Activated CD4-positive, alpha-beta T cell treated with anti-CD3 and anti-CD28 coated beads for 1 hour (primary cell): ENCODE results near the gene RSKR.
"Not testable (repeated sequence)": the region's sequence is repeated elsewhere in the genome, so short reads cannot be mapped to it uniquely, and the experiment has no call there.

Experiments used
- DNase-seq: peaks from one replicate; pipeline ENCODE4 v3.0.0-alpha.2; 2020

RSKR gene

GRCh38 chr17:28576758-28577465 is 37.1 kb downstream of the RSKR start, which contains the start of gene ALDOC:
TSS of gene ALDOC (minus strand) at chr17:28576895. CDS start at chr17:28575532, 1,363 bp downstream.
- peak; percentile 94 for DNase-seq

- DNase-seq, result not testable (repeated sequence)
Measured at GRCh38 chr17:28576016-28576415, 38.0 kb downstream of the RSKR start.

GRCh38 chr17:28575126-28575795 is 38.7 kb downstream of the RSKR start:
- DNase-seq, result no peak

GRCh38 chr17:28574526-28574925 is 39.5 kb downstream of the RSKR start:
- no peak for DNase-seq

- DNase-seq, result no peak
Measured at GRCh38 chr17:28573966-28574480, 40.0 kb downstream of the RSKR start.

- no peak for DNase-seq
Measured at GRCh38 chr17:28573521-28573920, 40.5 kb downstream of the RSKR start.

GRCh38 chr17:28573040-28573380 is 41.0 kb downstream of the RSKR start:
- DNase-seq, result no peak

GRCh38 chr17:28572259-28573039 is 41.5 kb downstream of the RSKR start:
- DNase-seq, result no peak

GRCh38 chr17:28571361-28572122 is 42.4 kb downstream of the RSKR start, which contains the start of gene PIGS:
TSS of gene PIGS (minus strand) at chr17:28571524. CDS start at chr17:28571496, 28 bp downstream.
- DNase-seq, result peak; percentile 85

GRCh38 chr17:28570716-28571360 is 43.1 kb downstream of the RSKR start:
- DNase-seq, result peak; percentile 31

GRCh38 chr17:28569446-28569845 is 44.5 kb downstream of the RSKR start:
- DNase-seq, result no peak

- no peak for DNase-seq
Measured at GRCh38 chr17:28567604-28568003, 46.4 kb downstream of the RSKR start.

- no peak for DNase-seq
Measured at GRCh38 chr17:28563475-28563874, 50.5 kb downstream of the RSKR start.
